IMR-90 (cell line): Measurements from ENCODE around the gene OTOG.

ENCODE experiments used
- CEBPB ChIP-seq: IDR thresholded peaks from 2 replicates; pipeline ENCODE4 v1.6.1; 2012; ENCODE audit warnings: low read depth, low read length, improper control_type of control experiment
- CHD1 ChIP-seq: IDR thresholded peaks from 2 replicates; pipeline ENCODE4 v1.6.1; 2012; ENCODE audit warnings: low read depth, low read length, improper control_type of control experiment
- MAFK ChIP-seq: IDR thresholded peaks from 2 replicates; pipeline ENCODE4 v1.6.1; 2012; ENCODE audit warnings: low read depth, low read length, improper control_type of control experiment
- MAZ ChIP-seq: IDR thresholded peaks from 2 replicates; pipeline ENCODE4 v1.6.1; 2012; ENCODE audit warnings: low read depth, mild to moderate bottlenecking, low read length, improper control_type of control experiment, moderate library complexity, borderline replicate concordance
- MXI1 ChIP-seq: IDR thresholded peaks from 2 replicates; pipeline ENCODE4 v1.6.1; 2012; ENCODE audit warnings: low read depth, mild to moderate bottlenecking, low read length, moderate library complexity, borderline replicate concordance
- POLR2A ChIP-seq: IDR thresholded peaks from 2 replicates; pipeline ENCODE4 v1.6.1; 2012; ENCODE audit warnings: mild to moderate bottlenecking, low read depth, low read length
- RAD21 ChIP-seq: IDR thresholded peaks from 2 replicates; pipeline ENCODE4 v1.6.1; 2012; ENCODE audit warnings: low read length, improper control_type of control experiment
- RFX5 ChIP-seq: IDR thresholded peaks from 2 replicates; pipeline ENCODE4 v1.8.0; 2012; ENCODE audit warnings: low read depth, mild to moderate bottlenecking, low read length, moderate library complexity
- SMC3 ChIP-seq: fragments of 150-350 bp; IDR thresholded peaks from 2 replicates; pipeline ENCODE4 v1.6.1; 2016; ENCODE audit warnings: low read depth, mild to moderate bottlenecking, antibody characterized with exemption, low read length, moderate library complexity
- TF ChIP-seq, protein P1 (sequence below): conservative IDR thresholded peaks from 2 replicates; pipeline ENCODE4 v1.5.1; 2012; ENCODE audit warnings: mild to moderate bottlenecking, low read depth, low read length, improper control_type of control experiment
- TF ChIP-seq, protein P2 (sequence below): fragments of 150-350 bp; IDR thresholded peaks from 2 replicates; pipeline ENCODE4 v1.6.1; 2016; ENCODE audit warnings: low read depth, mild to moderate bottlenecking, low read length, moderate library complexity, borderline replicate concordance

DNA sequence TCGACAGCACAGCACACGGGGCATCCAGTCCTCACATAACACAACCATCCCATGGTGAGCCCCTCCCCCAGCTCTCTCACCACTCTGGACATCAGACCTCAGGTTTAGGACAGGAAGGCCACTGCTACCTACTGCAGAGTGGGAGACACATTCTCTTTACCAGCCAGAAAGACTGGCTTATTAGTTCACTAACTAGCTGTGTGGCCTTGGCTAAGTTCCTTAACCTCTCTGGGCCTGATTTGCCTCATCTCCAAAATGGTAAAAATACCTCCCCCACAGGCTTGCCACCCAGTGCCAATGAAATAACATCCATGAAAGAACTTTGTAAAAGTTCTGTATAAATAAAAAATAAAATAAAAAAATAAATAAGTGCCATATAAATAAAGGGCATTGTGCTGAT is 35.0 kb upstream of the OTOG start:
- TF ChIP-seq RAD21 = no peak
- no peak for TF ChIP-seq POLR2A
- TF ChIP-seq, protein P1, sequence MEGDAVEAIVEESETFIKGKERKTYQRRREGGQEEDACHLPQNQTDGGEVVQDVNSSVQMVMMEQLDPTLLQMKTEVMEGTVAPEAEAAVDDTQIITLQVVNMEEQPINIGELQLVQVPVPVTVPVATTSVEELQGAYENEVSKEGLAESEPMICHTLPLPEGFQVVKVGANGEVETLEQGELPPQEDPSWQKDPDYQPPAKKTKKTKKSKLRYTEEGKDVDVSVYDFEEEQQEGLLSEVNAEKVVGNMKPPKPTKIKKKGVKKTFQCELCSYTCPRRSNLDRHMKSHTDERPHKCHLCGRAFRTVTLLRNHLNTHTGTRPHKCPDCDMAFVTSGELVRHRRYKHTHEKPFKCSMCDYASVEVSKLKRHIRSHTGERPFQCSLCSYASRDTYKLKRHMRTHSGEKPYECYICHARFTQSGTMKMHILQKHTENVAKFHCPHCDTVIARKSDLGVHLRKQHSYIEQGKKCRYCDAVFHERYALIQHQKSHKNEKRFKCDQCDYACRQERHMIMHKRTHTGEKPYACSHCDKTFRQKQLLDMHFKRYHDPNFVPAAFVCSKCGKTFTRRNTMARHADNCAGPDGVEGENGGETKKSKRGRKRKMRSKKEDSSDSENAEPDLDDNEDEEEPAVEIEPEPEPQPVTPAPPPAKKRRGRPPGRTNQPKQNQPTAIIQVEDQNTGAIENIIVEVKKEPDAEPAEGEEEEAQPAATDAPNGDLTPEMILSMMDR = no peak
- no peak for TF ChIP-seq MXI1
- no peak for TF ChIP-seq SMC3
- no peak for TF ChIP-seq RFX5
- TF ChIP-seq CEBPB = no peak
- TF ChIP-seq MAFK = no peak
- no peak for TF ChIP-seq MAZ
- TF ChIP-seq, protein P2, sequence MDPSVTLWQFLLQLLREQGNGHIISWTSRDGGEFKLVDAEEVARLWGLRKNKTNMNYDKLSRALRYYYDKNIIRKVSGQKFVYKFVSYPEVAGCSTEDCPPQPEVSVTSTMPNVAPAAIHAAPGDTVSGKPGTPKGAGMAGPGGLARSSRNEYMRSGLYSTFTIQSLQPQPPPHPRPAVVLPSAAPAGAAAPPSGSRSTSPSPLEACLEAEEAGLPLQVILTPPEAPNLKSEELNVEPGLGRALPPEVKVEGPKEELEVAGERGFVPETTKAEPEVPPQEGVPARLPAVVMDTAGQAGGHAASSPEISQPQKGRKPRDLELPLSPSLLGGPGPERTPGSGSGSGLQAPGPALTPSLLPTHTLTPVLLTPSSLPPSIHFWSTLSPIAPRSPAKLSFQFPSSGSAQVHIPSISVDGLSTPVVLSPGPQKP = no peak
- no peak for TF ChIP-seq CHD1
